GM21447 (cell line): ENCODE measurements around the gene BCL3.

Experiments
- ATAC-seq: cut with Tn5 transposase; IDR thresholded peaks from one replicate; pipeline ENCODE4 v1.9.1; 2021; ENCODE audit not compliant: unreplicated experiment

The BCL3 gene

GRCh38 chr19:44741258-44741731 is 7.2 kb upstream of the BCL3 start:
- no peak for ATAC-seq

GRCh38 chr19:44741841-44742329 is 6.6 kb upstream of the BCL3 start:
- ATAC-seq = no peak

GRCh38 chr19:44742330-44743061 is 6.0 kb upstream of the BCL3 start:
- no peak for ATAC-seq

GRCh38 chr19:44744871-44745332 is 3.6 kb upstream of the BCL3 start:
- no peak for ATAC-seq

GRCh38 chr19:44745341-44745831 is 3.1 kb upstream of the BCL3 start:
- ATAC-seq = no peak

GRCh38 chr19:44745887-44746600 is 2.5 kb upstream of the BCL3 start:
- no peak for ATAC-seq

- ATAC-seq = no peak
Measured at GRCh38 chr19:44746616-44746945, 1.9 kb upstream of the BCL3 start.

- peak; percentile 32 for ATAC-seq
Measured at GRCh38 chr19:44746946-44747738, 1.4 kb upstream of the BCL3 start.

- ATAC-seq = peak; percentile 14
Measured at GRCh38 chr19:44747739-44748425, 626 bp upstream of the BCL3 start.

- ATAC-seq = no peak
Measured at GRCh38 chr19:44749292-44749691, 784 bp downstream of the BCL3 start.

GRCh38 chr19:44749994-44750393 is 1.5 kb downstream of the BCL3 start:
- no peak for ATAC-seq

GRCh38 chr19:44752123-44752815 is 3.8 kb downstream of the BCL3 start:
- ATAC-seq = no peak

GRCh38 chr19:44752816-44753625 is 4.5 kb downstream of the BCL3 start:
- peak; percentile 58 for ATAC-seq

- ATAC-seq = no peak
Measured at GRCh38 chr19:44753626-44753931, 5.1 kb downstream of the BCL3 start.

- peak; percentile 33 for ATAC-seq
Measured at GRCh38 chr19:44753932-44754749, 5.6 kb downstream of the BCL3 start.

- no peak for ATAC-seq
Measured at GRCh38 chr19:44754750-44755080, 6.2 kb downstream of the BCL3 start.

- ATAC-seq = no peak
Measured at GRCh38 chr19:44755219-44755618, 6.7 kb downstream of the BCL3 start.

GRCh38 chr19:44756089-44756562 is 7.6 kb downstream of the BCL3 start:
- ATAC-seq = no peak
